HG02870 (cell line): ENCODE results near the gene UMAD1.
A peak's percentile ranks its signal among the peaks of the same experiment; 100 is the strongest.
"Not testable (repeated sequence)": the region's sequence is repeated elsewhere in the genome, so short reads cannot be mapped to it uniquely, and the experiment has no call there.

Experiments
- ATAC-seq: cut with Tn5 transposase; IDR thresholded peaks from one replicate; pipeline ENCODE4 v1.9.1; 2021; ENCODE audit warnings: mild to moderate bottlenecking, moderate library complexity; ENCODE audit not compliant: unreplicated experiment

The UMAD1 gene

DNA sequence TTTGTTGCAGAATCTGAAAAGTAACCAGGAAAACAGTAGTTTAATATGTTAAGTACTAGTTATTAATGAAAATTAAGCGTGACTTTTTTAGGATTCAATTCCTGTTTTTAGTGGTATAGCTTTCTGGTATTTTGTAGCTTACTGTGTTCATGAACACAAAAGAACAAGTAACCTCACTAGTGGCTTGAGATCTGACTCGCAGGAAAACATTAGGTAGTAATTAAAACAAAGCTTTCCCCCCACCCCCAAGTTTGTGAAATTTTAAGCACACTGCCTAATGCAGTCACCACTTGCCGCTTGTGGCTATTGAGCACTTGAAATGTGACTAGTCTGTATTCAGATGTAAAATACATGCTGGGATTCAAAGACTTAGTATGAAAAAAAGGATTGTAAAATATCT, 180.4 kb downstream of the UMAD1 start:
- ATAC-seq: peak; percentile 49

DNA sequence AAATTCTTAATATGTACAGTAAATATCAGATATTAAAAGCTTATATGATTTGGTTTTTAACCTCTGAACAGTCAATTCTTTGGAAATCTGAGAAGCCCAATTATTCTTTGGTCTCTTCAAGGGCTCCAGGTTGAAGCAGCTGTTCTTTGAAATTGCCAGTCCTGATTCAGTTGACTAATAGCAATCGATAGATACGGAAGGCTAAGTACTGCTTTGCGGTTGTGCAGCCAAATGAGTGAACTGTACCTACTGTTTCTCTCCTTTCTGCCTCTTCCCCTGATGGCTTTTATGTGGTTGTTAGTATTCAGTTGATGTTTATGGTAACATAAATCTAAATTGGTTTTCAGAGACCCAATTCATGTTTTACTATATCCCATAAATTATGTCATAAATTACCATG, 181.0 kb downstream of the UMAD1 start:
- no peak for ATAC-seq

DNA sequence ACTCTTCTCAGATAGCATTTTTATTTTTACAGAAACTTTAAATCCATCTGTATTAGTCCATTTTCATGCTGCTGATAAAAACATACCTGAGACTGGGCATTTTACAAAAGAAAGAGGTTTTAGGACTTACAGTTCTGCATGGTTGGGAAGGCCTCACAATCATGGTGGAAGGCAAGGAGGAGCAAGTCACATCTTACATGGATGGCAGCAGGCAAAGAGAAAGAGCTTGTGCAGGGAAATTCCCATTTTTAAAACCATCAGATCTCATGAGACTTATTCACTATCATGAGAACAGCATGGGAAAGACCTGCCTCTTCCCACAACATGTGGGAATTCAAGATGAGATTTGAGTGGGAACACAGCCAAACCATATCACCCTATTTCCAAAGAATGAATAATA, 184.7 kb downstream of the UMAD1 start:
- ATAC-seq: not testable (repeated sequence)

DNA sequence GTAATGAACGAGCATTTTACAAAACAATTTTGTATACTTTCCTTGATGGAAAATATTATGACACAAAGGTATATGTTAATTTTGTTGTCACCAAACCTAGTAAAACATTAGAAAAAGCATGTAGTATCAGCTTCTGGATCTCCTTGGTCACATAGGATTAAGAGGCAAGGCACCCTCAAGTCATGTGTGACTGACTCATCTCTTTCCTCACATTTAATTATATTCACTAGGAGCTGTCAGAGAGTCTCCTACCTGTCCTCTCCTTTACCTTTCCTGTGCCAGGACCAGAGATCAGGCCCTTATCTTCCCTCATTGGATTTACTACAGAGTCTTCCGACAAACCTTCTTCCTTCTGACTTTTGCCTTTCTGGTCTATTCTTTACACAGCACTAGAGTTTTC, 189.1 kb downstream of the UMAD1 start:
- ATAC-seq: no peak

DNA sequence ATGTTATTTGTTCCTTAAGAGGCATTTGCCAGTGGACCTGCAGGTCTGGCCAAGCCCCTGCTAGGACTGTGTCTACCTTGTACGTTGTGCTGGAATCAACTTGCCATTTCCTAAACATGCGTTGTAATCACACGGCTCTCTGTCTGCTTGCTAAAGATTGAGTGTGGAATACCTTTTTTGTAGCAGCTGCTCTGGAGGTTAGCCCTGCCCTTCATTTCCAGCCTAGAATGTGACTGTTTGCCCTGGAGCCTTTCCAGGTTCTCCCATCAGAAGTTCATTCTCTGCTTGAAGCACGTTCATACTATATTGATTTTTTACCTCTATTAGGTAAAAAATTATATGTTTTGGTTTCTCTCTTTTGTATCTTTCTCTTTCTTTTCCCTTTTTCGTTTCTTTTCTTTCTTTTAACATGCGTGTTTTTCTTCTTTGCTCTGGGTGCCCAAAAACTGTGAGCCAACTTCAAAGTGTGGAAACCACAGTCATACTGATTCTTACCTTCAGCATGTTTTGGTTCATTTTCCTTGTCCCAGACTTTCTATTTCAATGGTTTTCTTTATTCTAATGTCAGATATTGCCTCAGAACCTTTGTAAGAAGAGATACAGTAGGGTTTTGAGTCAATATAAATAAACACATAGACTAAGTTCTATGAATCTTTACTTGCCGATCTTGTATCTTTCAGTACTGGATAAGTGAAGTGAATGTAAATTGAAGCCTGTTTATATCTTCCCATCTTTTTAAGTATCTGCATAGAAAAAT, 189.7 kb downstream of the UMAD1 start:
- no peak for ATAC-seq

DNA sequence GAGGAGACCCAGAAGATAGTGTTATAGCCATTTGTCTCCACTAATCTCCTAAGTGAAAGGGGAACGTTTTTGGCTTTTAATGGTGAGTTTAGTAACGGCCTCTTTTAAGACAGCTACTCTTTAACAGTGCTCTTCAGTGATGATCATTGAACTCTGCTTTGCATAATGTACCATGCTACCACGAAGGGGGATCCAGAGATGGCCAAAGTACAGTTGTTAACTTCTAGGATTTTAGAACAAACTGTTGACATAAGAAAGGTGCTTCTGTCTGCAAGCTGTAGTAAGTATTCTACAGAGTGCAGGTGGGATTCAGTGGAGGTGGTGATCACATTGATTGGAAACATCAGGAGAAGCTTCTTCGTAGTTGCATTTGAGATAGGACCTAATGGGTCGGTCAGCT, 192.0 kb downstream of the UMAD1 start:
- ATAC-seq: no peak

DNA sequence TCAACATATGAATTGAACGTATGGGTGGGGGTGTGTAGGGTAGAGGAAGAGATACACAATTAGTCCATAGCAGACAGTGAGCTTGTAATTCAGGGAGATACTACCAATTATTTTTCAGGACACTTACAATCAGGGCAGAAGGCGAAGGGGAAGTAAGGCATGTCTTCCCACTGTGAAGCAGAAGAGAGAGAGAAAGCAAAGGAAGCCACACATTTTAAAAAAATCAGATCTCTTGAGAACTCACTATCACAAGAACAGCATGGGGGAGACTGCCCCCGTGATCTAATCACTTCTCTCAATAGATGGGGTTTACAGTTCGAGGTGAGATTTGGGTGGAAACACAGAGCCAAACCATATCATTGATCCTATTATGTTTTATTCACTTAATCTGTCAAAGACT, 194.2 kb downstream of the UMAD1 start:
- no peak for ATAC-seq

DNA sequence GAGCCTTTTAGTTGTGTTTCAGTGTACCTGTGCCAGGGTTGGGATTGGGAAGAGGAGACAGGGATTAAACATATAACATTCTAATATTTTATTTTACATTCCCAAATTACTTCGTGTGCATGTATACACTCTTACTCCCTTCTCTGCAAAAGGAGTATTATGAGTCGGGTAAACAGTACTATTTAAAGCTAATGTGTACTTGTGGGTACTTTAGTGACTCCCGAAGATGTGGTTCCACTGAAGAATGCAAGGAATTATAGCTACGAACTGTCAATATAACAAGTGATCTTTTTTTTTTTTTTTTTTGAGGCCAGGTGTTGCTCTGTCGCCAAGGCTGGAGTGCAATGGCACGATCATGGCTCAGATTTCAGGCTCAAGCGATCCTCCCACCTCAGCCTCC, 200.5 kb downstream of the UMAD1 start:
- ATAC-seq: no peak

DNA sequence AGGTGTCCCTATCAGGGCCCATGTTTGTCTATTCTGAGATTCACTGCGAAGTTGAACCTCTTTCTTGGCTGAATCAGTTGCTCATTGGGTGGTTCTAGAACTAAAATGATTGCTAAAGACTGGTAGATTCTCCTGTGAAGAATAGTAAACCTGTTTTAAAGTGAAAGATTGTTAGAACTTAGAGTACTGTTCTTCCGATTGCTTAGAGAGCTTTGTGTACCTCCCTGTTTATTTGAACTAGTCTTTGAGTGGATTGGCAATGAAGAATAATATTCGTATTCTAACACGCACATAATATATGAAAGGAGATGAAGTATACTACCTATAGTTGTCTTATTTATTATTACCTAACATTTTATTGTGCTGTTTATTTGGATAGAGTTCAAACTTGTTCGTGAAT, 202.7 kb downstream of the UMAD1 start:
- no peak for ATAC-seq

DNA sequence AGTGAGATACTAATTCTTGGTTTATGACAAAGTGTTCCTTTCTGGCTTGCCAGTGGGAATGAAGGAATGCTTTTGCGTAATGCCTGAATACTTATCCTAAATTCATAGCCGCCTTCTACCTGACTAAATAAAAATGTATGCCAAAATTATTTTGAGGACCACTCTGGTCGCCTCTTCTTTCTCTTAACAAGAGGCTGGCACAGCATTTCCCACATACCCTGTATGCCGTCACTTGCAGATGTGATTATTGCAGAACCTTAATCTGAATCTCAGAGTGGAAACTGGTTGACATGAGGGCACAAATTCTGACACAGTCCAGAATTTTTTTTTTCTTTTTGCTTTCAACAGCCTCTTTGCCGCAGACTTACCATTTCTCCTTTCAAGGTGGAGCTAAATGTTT, 203.4 kb downstream of the UMAD1 start:
- ATAC-seq: no peak

DNA sequence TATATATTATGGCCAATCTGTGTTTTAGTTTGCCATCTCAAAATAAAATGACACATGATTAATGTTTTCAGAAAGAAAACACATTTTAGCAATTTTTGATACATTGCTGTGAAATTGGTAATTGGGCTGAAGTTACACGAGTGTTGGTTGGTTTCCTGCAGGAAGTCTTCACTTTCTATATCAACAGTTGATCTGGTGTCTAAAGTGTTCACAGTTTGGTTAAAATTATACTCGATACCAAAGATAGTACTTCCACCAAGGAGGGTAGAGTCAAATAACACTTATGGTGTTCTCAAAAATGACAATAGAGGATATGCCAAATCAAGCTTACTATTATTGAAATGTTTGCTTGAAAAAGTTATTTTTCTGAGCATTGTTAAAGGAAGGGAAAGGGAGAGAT, 207.7 kb downstream of the UMAD1 start:
- ATAC-seq: no peak

DNA sequence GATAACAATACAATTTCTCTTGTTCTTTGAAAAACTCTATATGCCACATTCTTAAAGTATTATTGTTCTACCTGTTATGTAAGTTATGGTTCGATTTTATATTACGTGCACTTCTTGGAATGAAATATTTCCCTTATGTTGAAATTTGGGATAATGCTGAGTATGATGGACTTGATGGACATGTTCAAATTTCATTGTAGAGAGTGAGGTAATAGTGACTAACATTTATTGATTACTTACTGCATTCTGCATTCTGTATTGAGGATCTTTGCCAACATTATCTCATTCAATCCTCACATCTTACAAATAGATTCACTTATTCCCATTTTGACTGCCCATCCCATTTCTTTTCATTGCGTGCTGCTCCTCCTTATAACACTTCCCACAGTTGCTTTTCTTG, 208.3 kb downstream of the UMAD1 start:
- ATAC-seq: no peak

DNA sequence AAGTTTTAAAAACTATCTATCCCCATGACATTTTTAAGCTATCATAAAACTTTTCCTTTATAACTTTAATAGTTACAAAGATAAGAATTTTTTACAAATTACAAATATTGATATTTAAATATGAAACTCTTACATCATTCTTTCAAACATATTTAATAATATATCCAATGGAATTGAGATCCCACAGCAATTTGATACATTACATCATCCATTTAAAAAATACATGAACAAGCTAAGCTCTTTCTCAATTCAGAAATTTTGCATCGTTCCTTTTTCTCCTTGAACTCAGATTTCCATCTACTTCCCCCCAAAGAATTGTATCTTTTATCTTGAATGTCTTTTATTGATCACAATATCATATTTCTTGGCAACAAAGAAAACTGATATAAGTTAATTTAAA, 209.6 kb downstream of the UMAD1 start:
- ATAC-seq: no peak

DNA sequence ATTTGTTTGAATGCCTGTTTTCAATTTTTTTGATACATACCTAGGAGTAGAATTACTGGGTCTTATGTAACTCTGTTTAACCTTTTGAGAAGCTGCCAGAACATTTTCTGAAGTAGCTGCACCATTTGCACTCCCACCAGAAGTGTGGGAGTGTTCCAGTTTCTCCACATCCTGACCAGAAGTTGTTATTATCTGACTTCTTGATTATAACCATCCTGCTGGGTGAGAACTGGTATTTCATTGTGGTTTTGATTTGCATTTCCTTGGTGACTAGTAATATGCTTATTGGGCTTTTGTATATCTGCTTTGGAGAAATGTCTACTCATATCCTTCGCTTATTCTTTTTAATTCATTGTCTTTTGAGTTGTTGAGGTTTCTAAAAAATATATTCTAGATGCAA, 210.8 kb downstream of the UMAD1 start:
- ATAC-seq: no peak

DNA sequence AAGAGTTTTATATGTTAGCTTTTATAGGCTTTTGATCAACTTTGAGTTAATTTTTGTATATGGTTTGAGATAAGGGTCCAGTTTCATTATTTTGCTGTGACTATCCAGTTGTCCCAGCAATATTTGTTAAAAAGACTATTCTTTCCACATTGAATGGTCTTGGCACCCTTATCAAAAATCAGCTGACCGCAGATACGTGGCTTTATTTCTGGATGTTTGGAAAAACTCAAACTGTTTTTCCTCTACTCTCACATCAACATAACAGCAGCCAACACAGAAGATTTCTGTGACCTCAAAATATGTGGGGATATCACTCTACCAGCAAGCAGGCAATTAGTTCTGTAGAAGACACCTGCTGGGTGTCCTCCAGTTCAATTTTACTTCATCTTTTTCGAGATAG, 211.4 kb downstream of the UMAD1 start:
- no peak for ATAC-seq

DNA sequence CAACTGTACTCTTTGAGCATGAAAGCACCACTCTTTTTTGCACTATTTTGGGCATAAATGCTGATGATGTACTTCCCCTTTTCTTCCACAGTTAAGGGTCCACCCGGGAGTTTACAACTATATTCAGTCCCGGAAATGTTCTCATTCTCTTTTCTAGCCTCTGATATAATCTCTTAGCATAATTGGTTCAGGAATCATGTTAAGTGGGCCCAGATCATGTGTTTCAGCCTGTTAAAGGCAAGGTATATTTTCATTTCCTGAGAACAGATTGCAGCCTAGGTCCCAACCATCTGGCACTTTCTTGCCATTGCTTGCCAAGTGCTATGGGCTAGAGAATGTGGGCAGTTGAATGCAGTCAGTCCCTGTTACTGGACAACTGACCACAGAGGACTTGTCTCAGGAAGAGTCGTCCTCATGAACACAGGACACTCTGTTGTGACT, 216.6 kb downstream of the UMAD1 start:
- ATAC-seq: no peak

DNA sequence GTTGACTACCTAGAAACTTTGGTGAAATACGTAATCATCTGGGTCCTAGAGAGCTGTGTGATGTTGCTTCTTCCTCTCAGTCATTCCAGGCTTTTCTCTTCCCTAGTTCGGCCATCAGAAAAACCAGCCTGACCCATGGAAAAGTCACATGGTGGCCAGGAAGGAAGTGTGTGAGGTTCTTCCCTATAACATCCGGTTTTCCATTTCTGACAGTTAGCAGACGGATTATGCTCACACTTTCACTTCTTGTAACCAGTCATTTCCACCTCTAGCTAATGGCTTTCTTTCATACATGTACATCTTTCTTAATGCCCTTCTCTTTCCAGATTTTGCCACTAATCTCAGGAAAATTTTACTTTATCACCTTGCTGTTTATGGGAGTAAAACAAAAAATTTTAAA, 218.0 kb downstream of the UMAD1 start:
- no peak for ATAC-seq

DNA sequence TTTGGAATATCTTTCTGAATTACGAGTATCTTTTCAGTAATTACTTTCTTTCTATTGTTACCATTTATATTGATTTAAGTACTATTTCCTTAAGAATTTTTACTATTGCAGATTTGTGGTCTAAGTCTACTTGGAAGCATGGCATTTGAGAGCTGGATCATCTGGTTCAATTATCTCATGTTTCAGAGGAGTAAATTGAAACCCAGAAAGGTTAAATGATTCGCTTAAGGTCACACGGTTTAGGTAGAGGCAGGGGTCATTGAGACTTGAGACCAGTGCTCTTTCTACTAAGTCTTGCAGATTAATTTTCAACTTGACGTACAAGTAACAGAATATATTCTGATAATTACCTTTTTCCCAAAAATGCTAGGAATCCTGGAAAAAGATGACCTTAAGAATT, 218.9 kb downstream of the UMAD1 start:
- no peak for ATAC-seq

DNA sequence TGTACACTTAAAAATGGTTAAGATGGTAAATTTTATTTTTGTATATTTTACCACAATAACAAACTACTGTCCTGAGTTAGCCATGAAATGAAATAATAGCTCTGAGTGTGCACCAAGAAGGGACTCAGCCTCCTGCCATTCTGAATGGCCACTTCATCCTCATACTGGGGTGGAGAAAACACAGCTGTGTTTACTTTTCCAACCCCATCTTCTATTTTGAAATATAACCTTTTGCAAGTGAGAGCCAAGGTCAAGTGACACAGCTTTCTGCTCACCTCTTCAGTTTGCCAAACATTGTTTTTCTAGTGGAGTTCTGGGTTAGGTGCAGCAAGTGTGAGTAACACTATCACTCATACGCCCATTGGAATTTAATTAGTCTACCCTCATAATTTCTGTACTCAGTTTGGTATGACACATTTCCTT, 220.7 kb downstream of the UMAD1 start:
- no peak for ATAC-seq

DNA sequence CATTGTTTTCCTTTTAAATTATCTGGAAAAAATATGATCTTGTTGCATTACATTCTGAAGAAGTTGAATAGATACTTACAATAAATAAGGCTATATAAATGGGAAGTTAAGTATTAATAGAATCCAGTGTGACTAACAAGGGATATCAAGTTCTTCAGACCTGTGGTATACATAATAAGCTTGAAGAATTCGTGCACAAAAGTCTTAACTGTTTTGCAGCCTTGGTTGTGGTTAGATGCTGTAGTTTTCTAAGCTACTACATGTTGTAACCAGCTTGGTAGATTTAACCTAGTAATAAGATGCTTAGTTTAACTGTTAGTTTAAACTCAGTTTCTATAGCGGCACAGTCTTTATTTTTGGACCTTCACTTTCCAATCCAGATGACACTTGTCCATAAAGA, 221.8 kb downstream of the UMAD1 start:
- ATAC-seq: no peak

DNA sequence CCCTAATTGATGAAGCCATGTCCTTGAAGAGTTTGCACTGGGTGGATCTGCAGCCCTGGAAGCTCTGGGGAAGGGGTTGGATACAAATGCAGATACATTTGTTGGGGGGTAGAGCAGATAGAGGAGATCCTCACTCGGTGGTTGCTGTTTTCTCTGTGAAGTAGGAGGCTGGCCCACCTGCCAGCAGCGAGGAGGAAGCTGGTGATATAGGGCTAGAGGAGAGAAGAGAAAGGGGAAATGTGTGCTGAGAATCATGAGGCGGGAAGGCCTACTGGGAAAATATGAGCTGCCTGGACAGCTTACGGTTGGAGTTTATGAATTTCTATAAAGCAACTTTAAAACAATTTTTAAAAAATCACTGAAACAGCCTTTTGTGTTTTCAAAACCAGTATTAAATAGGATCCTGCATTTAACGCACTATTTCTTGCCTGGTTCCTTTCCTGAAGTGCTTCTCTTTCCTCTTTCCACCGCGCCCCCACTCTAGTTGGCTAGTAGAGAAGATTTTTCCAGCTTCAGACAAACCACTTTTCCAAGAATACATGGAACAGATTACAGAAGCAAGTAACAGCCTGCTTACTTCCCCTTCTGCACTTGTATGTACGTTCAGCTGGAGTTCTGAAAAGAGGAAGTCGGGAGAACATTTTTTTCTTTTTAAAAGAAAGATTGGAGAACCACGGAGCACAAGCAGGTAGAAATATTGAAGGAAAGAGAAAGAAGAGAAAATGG, 227.5 kb downstream of the UMAD1 start:
- no peak for ATAC-seq

DNA sequence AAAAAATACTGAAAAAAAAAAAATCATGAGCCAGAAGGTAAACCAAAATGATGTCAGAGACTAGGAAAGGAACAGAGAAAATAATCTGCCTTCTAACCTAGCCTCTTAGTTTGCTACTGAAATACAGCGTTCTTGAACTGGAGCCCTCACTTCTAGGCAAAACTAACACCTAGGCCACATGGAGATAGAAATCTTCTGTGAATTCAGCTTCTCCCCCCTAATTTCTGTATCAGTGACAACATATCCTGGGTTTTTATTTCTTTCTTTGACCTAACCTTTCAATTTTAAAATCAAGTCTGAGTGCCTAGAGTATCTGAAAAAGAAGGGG, 228.0 kb downstream of the UMAD1 start:
- ATAC-seq: no peak

DNA sequence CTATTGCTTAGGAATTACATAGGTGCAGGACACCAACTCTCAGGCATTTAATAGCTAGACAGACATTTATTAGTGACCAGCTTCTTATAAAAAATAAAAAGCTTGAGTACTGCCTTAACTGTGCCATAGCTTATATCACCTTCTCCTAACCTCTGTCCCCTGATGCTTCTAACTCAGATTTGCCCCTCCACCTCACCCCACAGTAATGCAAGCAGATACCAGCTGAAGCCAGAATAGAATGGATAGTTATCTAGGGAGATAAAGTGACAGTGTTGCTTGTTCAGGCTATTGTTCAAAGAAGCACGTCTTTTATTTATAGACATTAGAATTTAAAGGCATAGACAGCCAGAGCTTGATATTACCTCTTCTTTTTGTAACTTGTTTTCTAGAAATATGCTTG, 228.5 kb downstream of the UMAD1 start:
- no peak for ATAC-seq
